ENCODE data around the gene ADAMTS17.

Gene ADAMTS17

GRCh38 chr15:100016632-100017031 is 325.1 kb downstream of the ADAMTS17 start:
- Mint-ChIP-seq H3K27me3 (peaks cover 9% of the 10 kb centered on the region), H3K4me3 (no peak overlapping the region), H3K9me3 (peaks cover 6% of the 10 kb centered on the region), H3K4me1 (no peaks in the 10 kb centered on the region), H3K36me3 (no peaks in the 10 kb centered on the region), H3K27ac (no peak overlapping the region)
- ATAC-seq, result no peak

- Mint-ChIP-seq H3K27me3 (peaks cover 8% of the 10 kb centered on the region), H3K4me1 (no peaks in the 10 kb centered on the region), H3K27ac (no peak overlapping the region), H3K4me3 (no peak overlapping the region), H3K9me3 (peaks cover 3% of the 10 kb centered on the region), H3K36me3 (no peaks in the 10 kb centered on the region)
- no peak for ATAC-seq
These were observed 330.5 kb downstream of the ADAMTS17 start for GRCh38 chr15:100011235-100011634.

GRCh38 chr15:100009372-100009771 is 332.4 kb downstream of the ADAMTS17 start:
- ATAC-seq, result no peak
- Mint-ChIP-seq H3K4me3 (no peak overlapping the region), H3K9me3 (peaks cover 3% of the 10 kb centered on the region), H3K27ac (no peak overlapping the region), H3K4me1 (no peaks in the 10 kb centered on the region), H3K27me3 (peaks cover 17% of the 10 kb centered on the region), H3K36me3 (no peaks in the 10 kb centered on the region)

GRCh38 chr15:100008258-100008657 is 333.5 kb downstream of the ADAMTS17 start:
- H3K27ac Mint-ChIP-seq, result no peak overlapping the region
- no peak overlapping the region for H3K4me3 Mint-ChIP-seq
- ATAC-seq, result peak; percentile 48
- peaks cover 6% of the 10 kb centered on the region for H3K9me3 Mint-ChIP-seq
- peaks cover 17% of the 10 kb centered on the region for H3K27me3 Mint-ChIP-seq
- no peaks in the 10 kb centered on the region for H3K36me3 Mint-ChIP-seq
- H3K4me1 Mint-ChIP-seq, result no peaks in the 10 kb centered on the region

DNA sequence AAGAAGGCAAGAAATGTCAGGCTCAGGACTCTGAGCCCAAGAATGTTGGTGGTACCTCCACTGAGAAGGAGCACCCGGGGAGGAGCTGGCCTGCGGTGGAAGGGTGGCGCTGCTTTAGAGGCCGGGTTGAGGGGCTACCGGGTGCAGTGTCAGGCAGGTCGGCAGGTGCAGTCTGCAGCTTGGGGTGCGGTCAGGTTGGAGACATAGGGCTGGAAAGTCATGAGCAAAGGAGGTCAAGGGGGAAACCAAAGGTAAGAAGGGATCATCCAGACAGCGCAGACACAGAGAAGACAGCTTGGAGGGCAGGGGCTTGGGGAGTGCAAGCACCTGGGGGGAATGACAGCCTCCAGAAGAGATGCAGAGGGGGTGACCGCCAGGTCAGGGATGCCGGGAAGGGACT is 334.2 kb downstream of the ADAMTS17 start:
- no peaks in the 10 kb centered on the region for H3K4me1 Mint-ChIP-seq
- H3K36me3 Mint-ChIP-seq, result no peaks in the 10 kb centered on the region
- H3K9me3 Mint-ChIP-seq, result peaks cover 3% of the 10 kb centered on the region
- peak; percentile 5 for ATAC-seq
- no peak overlapping the region for H3K4me3 Mint-ChIP-seq
- H3K27me3 Mint-ChIP-seq, result peaks cover 17% of the 10 kb centered on the region
- no peak overlapping the region for H3K27ac Mint-ChIP-seq

- Mint-ChIP-seq H3K9me3 (peaks cover 3% of the 10 kb centered on the region), H3K27ac (no peak overlapping the region), H3K27me3 (peaks cover 17% of the 10 kb centered on the region), H3K4me3 (no peak overlapping the region), H3K36me3 (no peaks in the 10 kb centered on the region), H3K4me1 (no peaks in the 10 kb centered on the region)
- no peak for ATAC-seq
These were observed 336.1 kb downstream of the ADAMTS17 start for GRCh38 chr15:100005715-100006114.

DNA sequence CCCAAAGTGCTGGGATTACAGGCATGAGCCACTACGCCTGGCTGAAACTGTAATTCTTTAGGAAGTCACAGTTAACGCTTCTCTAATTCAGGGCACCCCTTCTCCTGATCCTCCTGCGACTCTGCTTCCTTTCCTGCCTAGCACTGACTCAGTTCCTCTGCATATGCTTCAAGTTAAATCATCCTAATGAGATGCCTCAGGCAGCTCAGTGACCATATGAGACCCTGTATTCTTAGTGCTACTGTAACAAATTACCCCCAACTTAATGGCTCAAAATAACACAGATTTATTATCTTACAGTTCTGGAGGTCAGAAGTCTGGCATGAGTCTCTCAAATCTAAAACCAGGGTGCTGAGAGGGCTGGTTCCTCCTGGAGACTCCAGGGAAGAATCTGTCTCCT is 336.8 kb downstream of the ADAMTS17 start:
- Mint-ChIP-seq H3K4me1 (no peaks in the 10 kb centered on the region), H3K36me3 (no peaks in the 10 kb centered on the region), H3K27me3 (peaks cover 17% of the 10 kb centered on the region), H3K9me3 (peaks cover 3% of the 10 kb centered on the region), H3K27ac (no peak overlapping the region), H3K4me3 (no peak overlapping the region)
- no peak for ATAC-seq

DNA sequence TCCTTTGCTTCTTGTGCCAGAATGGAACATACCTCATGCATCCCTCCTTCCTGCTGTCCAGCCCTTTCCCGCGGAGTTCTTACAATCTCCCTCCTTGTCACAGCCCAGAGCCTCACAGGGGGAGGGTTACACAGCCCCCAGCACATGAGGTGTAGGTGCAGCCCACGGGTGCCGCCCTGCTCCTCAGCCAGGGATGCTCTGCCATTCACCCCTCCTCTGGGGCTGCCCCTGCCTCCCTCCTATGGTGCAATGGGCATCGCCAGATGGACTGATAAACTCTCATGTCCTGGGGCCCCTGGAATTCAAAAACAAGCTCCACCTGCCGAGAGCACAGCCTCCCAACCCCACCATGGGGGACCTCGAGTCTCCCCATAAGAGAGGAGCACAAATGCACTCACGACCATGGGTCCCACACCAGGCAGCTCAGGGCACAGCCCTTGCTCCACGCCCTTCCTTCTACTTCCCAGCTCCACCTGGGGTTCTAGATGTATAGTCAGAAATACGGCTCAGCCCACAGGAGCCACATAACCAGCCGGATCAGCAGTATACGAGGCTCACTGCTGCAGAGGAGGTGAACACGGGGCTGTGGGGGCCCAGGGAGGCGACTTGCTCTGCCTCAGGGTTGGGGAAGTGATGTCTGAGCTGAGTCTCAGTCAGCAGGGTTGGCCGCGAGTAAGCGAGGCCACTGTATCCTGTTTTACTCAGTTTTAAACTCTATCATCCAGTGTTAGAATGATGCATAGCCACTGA is 338.8 kb downstream of the ADAMTS17 start:
- Mint-ChIP-seq H3K36me3 (no peaks in the 10 kb centered on the region), H3K27me3 (peaks cover 17% of the 10 kb centered on the region), H3K4me3 (no peak overlapping the region), H3K4me1 (no peaks in the 10 kb centered on the region), H3K9me3 (peaks cover 3% of the 10 kb centered on the region), H3K27ac (no peak overlapping the region)
- no peak for ATAC-seq

GRCh38 chr15:100002086-100002620 is 339.6 kb downstream of the ADAMTS17 start:
- Mint-ChIP-seq H3K27ac (no peak overlapping the region), H3K36me3 (no peaks in the 10 kb centered on the region), H3K9me3 (peaks cover 3% of the 10 kb centered on the region), H3K4me1 (no peaks in the 10 kb centered on the region), H3K4me3 (no peak overlapping the region), H3K27me3 (peaks cover 11% of the 10 kb centered on the region)
- no peak for ATAC-seq

DNA sequence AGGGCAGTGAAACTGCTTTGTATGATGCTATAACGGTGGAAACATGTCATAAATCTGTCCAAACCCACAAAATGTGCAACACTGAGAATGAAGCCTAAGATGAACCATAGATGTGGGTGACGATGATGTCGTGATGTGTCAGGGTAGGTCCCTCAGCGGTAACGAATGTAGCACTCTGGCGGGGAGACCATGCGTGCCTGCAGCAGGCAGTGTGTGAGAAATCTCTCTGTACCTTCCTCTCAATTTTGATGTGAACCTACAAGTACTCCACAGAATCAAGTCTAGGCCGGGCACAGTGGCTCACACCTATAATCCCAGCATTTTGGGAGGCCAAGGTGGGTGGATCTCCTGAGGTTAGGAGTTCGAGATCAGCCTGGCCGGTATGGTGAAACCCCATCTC is 340.4 kb downstream of the ADAMTS17 start:
- no peak for ATAC-seq
- H3K27ac Mint-ChIP-seq, result no peak overlapping the region
- no peaks in the 10 kb centered on the region for H3K4me1 Mint-ChIP-seq

GRCh38 chr15:99999282-100000070 is 342.3 kb downstream of the ADAMTS17 start:
- Mint-ChIP-seq H3K27me3 (no peaks in the 10 kb centered on the region), H3K27ac (no peak overlapping the region), H3K9me3 (peaks cover 3% of the 10 kb centered on the region), H3K36me3 (no peaks in the 10 kb centered on the region), H3K4me3 (no peak overlapping the region), H3K4me1 (no peaks in the 10 kb centered on the region)
- no peak for ATAC-seq

More for the DNA sequence above, 340.4 kb downstream of the ADAMTS17 start:
- Mint-ChIP-seq H3K9me3 (peaks cover 3% of the 10 kb centered on the region), H3K4me3 (no peak overlapping the region), H3K36me3 (no peaks in the 10 kb centered on the region), H3K27me3 (peaks cover 9% of the 10 kb centered on the region)

- Mint-ChIP-seq H3K9me3 (peaks cover 3% of the 10 kb centered on the region), H3K36me3 (no peaks in the 10 kb centered on the region), H3K4me1 (no peaks in the 10 kb centered on the region), H3K27ac (no peak overlapping the region), H3K4me3 (no peak overlapping the region), H3K27me3 (peaks cover 4% of the 10 kb centered on the region)
- no peak for ATAC-seq
These were observed 343.1 kb downstream of the ADAMTS17 start for GRCh38 chr15:99998661-99999101.

DNA sequence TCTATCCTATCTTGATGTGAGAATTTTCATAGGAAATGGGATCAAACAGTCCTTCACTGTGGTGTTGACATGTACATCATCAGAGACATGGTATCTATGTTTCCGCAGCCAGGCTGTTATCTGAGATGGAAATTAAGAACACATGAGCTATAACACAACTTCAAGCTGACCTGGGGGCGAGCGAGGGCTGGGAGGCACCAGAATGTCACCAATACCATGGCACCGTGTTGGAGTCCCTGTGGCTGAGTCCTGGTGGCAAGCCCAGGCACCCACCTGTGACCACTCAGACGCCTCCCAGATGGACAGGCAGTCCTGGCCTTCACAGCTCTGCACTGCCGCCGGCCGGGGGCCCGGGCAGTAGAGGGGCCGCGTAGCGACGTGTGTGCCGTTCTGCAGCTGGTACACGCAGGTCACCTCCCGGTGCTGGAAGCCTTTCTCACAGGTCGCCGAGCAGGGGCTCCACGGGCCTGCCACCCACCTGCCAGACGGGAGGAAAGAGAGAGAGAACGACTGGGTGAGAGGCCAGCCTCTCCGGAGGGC is 344.6 kb downstream of the ADAMTS17 start:
- Mint-ChIP-seq H3K9me3 (no peaks in the 10 kb centered on the region), H3K4me3 (no peak overlapping the region), H3K27ac (no peak overlapping the region), H3K27me3 (peaks cover 12% of the 10 kb centered on the region), H3K36me3 (no peaks in the 10 kb centered on the region), H3K4me1 (no peaks in the 10 kb centered on the region)
- no peak for ATAC-seq

DNA sequence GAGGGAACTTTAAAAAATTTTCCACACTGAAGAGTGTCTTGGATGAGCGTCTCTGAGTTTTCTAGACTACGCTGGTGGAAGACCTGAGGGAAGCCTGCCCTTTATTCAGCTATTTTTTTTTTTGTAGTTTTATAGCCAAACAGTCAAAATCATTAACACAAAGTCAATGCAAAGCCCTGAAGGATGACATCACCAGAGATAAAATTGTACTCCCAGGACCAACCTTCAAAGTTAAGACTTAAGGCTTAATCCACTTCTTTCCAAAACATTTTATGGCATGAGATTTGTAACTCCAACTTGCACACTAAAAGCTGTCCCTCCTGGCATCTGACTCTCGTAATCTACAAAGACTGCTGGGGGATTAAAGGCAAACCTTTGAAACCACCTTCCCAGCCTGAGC is 345.1 kb downstream of the ADAMTS17 start:
- Mint-ChIP-seq H3K36me3 (no peaks in the 10 kb centered on the region), H3K9me3 (no peaks in the 10 kb centered on the region), H3K27ac (no peak overlapping the region), H3K4me1 (no peaks in the 10 kb centered on the region), H3K4me3 (no peak overlapping the region), H3K27me3 (peaks cover 12% of the 10 kb centered on the region)
- ATAC-seq, result no peak

- H3K36me3 Mint-ChIP-seq, result no peaks in the 10 kb centered on the region
These were observed 346.2 kb downstream of the ADAMTS17 start for GRCh38 chr15:99995543-99995942.

More at GRCh38 chr15:99995543-99995942, 346.2 kb downstream of the ADAMTS17 start:
- Mint-ChIP-seq H3K9me3 (no peaks in the 10 kb centered on the region), H3K27me3 (peaks cover 12% of the 10 kb centered on the region), H3K4me3 (no peak overlapping the region), H3K4me1 (no peaks in the 10 kb centered on the region), H3K27ac (no peak overlapping the region)
- ATAC-seq, result no peak
